Left lung (tissue), 10 donors: ENCODE measurements around the gene GPC3. TPM values are rescaled to one million over a fixed set of nuclear protein-coding genes. Genes with fewer than 3 reads are reported as not detected.

ENCODE experiments used
- ATAC-seq: fragments of 200-7000 bp; cut with Tn5 transposase; one replicate; pipeline ENCODE4 v1.9.1; 2020; ENCODE audit warnings: moderate library complexity
- DNase-seq, 4 donors: peaks; one replicate each; pipeline ENCODE4 v3.0.0-alpha.2; 2013 to 2020
- H3K27ac ChIP-seq, 2 donors: fragments of 200-600 bp; sonication (generic) in 1 of 2; one replicate each; pipeline versions ENCODE4 v1.5.0 to v1.8.0; 2020 to 2021
- H3K27me3 ChIP-seq, 2 donors: fragments of 200-600 bp; sonication (generic) in 1 of 2; one replicate each; pipeline versions ENCODE4 v1.5.0 to v1.8.0; 2020 to 2021
- H3K36me3 ChIP-seq, 2 donors: fragments of 200-600 bp; sonication (generic) in 1 of 2; one replicate each; pipeline versions ENCODE4 v1.5.0 to v1.8.0; 2020 to 2021
- H3K4me1 ChIP-seq, 2 donors: fragments of 200-600 bp; one replicate each; pipeline ENCODE4 v1.8.0; 2021
- H3K4me3 ChIP-seq, 2 donors: fragments of 200-600 bp; sonication (generic) in 1 of 2; one replicate each; pipeline versions ENCODE4 v1.5.0 to v1.8.0; 2020 to 2021; ENCODE audit warnings: mild to moderate bottlenecking in 1 of 2
- H3K9me3 ChIP-seq, 2 donors: fragments of 200-600 bp; sonication (generic) in 1 of 2; one replicate each; pipeline versions ENCODE4 v1.5.0 to v1.8.0; 2020 to 2021
- intact Hi-C, 2 donors: fragments of 100-400 bp; cut with DNase I; formaldehyde crosslinking; loops; one replicate each; pipeline versions ENCODE4 v1.11.2 to v1.14.2; 2022
- polyA plus RNA-seq, 6 donors: library from polyadenylated mRNA; unstranded; fragments of 120-200 nt; gene quantifications; one replicate each; pipeline ENCODE4 v1.2.1, GENCODE V29; 2013; ENCODE audit not compliant: insufficient read length in 6 of 6
- total RNA-seq, 2 donors: library from RNA; stranded (reverse); fragmentation: NEBNext Ultra II Directional; extraction: Animal tissue kit (Norgen Biotek cat#: 25700); gene quantifications; one replicate each; pipeline ENCODE4 v1.2.1, GENCODE V29; 2021
- TF ChIP-seq, protein P1 (sequence below), 2 donors: fragments of 200-600 bp; sonication (generic) in 1 of 2; IDR thresholded peaks; one replicate each; pipeline versions ENCODE4 v1.5.0 to v1.8.0; 2021; ENCODE audit warnings: antibody characterized with exemption in 2 of 2
- donor health status: DM: no; HTN: yes; CAD: no.
- donor health status: DM: no; HTN: no; CAD: no.

Gene GPC3
- total and polyA plus RNA-seq, 8 donors = 42.1 to 581 (median 448) TPM

DNA sequence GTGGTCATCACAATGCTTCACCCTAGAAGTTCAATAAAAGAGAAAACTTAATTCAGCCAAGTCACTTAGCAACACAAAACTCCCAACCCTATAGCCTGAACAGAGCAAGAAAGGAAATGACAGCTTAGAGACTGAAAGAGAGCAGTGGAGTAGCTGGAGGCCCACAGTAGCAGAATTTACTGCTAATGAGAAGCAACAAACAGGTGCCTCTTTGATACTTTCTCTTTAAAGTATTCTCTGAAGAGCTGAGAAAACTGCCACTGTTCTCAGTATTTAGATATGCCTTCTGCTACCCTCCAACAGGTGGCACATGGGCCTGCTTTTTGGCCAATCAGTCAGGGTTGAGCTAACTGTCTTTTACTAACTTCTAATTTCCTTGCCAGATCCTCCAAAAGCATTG is 240.0 kb downstream of the GPC3 start:
- no peak for ATAC-seq
- Histone ChIP-seq H3K4me3 (no peak overlapping the region), H3K9me3 (no peaks in the 10 kb centered on the region), H3K27me3 (no peaks in the 10 kb centered on the region), H3K27ac (no peak overlapping the region), H3K36me3 (no peaks in the 10 kb centered on the region), H3K4me1 (no peaks in the 10 kb centered on the region)
- intact Hi-C loops = no loop called here
- no peak for DNase-seq
- TF ChIP-seq, protein P1, sequence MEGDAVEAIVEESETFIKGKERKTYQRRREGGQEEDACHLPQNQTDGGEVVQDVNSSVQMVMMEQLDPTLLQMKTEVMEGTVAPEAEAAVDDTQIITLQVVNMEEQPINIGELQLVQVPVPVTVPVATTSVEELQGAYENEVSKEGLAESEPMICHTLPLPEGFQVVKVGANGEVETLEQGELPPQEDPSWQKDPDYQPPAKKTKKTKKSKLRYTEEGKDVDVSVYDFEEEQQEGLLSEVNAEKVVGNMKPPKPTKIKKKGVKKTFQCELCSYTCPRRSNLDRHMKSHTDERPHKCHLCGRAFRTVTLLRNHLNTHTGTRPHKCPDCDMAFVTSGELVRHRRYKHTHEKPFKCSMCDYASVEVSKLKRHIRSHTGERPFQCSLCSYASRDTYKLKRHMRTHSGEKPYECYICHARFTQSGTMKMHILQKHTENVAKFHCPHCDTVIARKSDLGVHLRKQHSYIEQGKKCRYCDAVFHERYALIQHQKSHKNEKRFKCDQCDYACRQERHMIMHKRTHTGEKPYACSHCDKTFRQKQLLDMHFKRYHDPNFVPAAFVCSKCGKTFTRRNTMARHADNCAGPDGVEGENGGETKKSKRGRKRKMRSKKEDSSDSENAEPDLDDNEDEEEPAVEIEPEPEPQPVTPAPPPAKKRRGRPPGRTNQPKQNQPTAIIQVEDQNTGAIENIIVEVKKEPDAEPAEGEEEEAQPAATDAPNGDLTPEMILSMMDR (IDR thresholded peaks at IDR 0.05) = no peak

DNA sequence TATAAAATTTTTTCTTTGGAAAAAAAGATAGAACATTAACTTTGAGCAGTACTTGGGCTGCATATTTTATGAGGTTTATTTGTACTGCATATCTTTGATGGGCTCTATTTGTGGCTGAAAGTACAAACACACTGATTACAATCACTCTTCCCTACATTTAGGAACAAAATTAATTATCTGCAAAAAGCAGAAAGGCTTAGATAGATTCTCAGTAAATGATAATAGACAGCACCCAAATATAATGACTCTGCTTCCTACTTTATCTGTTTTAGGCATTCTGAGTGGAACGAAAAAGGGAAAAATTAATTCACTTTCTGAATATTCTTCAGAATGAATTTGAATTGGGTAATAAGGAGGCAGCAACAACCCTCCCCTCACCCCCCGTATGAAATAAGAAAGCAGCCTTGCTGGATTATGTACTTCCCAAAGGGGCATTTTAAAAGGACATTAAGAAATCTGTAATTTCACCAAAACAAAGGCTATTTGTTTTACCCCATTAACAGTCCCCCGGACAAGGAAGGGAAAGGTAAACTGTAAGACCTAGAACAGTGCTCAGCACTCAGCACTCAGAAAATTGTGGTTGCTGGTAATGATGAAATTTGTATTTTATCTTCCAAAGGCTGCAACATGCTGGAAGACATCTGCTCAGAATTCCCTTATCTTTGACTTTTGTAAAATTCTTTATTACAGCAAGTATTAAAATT is 242.6 kb downstream of the GPC3 start:
- H3K27ac ChIP-seq = no peak overlapping the region
- H3K36me3 ChIP-seq = no peaks in the 10 kb centered on the region
- H3K4me1 ChIP-seq = no peaks in the 10 kb centered on the region
- no peaks in the 10 kb centered on the region for H3K27me3 ChIP-seq
- no peak overlapping the region for H3K4me3 ChIP-seq
- intact Hi-C loops = no loop called here
- DNase-seq (no peak), ATAC-seq (no peak)
- H3K9me3 ChIP-seq = no peaks in the 10 kb centered on the region
- TF ChIP-seq, protein P1 (IDR thresholded peaks at IDR 0.05) = no peak

DNA sequence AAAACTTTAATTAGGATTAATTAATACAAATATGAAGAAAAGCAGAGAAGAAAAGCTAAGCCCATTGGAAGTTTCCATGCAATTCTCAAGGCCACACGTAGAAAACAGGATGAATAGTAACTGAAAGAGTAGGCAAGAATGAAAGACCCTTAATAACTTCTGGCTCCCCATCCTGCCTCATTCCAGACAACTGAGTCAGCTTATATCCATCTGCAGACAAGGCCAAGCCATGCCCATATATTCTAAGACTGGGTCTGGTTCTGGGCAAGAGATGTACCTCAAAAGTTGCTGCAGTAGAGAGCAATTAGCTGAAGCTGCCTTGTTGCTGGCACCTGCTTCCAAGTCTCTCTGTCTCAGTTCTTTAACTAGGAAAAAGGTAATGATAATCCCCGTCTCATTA is 244.1 kb downstream of the GPC3 start:
- Histone ChIP-seq H3K9me3 (no peaks in the 10 kb centered on the region), H3K4me3 (no peak overlapping the region), H3K36me3 (no peaks in the 10 kb centered on the region), H3K27me3 (no peaks in the 10 kb centered on the region), H3K27ac (no peak overlapping the region), H3K4me1 (no peaks in the 10 kb centered on the region)
- intact Hi-C loops = no loop called here
- ATAC-seq (no peak), DNase-seq (no peak)
- TF ChIP-seq, protein P1 (IDR thresholded peaks at IDR 0.05) = no peak

DNA sequence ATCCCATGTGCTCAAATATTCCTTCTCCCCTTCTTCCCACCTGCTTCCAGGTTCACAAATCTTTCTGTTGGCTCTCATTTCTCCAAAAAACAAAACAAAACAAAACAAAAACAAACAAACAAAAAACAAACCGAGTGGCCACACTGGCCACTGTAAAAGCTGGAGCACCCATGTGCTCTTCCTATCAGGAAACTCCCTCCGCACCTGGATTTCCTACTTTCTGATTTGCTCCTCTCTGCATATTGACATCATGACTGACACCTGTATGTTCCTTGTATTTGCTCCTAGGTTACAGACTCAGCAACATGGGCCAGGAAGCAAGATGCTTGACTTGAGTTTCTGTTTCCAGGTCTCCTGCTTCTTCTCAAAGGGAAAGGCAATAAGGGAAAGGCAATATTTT is 258.8 kb downstream of the GPC3 start:
- Histone ChIP-seq H3K4me3 (no peak overlapping the region), H3K36me3 (no peaks in the 10 kb centered on the region), H3K4me1 (no peaks in the 10 kb centered on the region), H3K9me3 (no peaks in the 10 kb centered on the region), H3K27ac (no peak overlapping the region), H3K27me3 (no peaks in the 10 kb centered on the region)
- TF ChIP-seq, protein P1 (IDR thresholded peaks at IDR 0.05) = no peak
- ATAC-seq = no peak
- intact Hi-C loops = no loop called here
- no peak for DNase-seq

DNA sequence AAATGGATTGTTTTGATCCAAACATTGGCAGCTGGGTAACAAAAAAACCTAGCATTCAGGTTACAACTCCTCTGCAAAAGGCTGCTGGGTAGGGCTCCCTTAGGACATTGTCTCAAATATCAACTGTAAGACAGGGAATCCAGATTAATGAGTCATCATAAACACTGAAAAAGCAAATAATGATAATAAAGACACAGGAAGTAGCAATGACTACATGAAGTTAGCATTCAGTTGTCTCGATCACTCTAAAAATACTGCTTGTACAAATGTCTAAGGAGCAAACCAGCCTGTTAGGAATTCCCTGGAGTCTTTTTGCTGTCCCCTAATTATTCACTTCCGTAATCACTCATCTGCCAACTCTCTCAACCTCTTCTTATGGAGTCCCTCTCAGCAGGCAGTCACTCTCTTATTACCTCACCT is 259.2 kb downstream of the GPC3 start:
- ATAC-seq = peak; percentile 53

More for the DNA sequence above, 259.2 kb downstream of the GPC3 start:
- H3K27ac ChIP-seq = peak overlapping the region in 1 of 2 donors; percentile 18
- intact Hi-C loops = no loop called here
- H3K27me3 ChIP-seq = no peaks in the 10 kb centered on the region
- no peaks in the 10 kb centered on the region for H3K36me3 ChIP-seq
- no peaks in the 10 kb centered on the region for H3K4me1 ChIP-seq
- H3K9me3 ChIP-seq = no peaks in the 10 kb centered on the region
- H3K4me3 ChIP-seq = no peak overlapping the region
- no peak for DNase-seq
- TF ChIP-seq, protein P1 (IDR thresholded peaks at IDR 0.05) = no peak
